Fibroblast of skin of abdomen (primary cell): Measurements from ENCODE around the gene LRIT1. TPM values are rescaled to one million over a fixed set of nuclear protein-coding genes. Genes with fewer than 3 reads are reported as not detected.
A peak's percentile ranks its signal among the peaks of the same experiment; 100 is the strongest.
"Not testable (repeated sequence)": the region's sequence is repeated elsewhere in the genome, so short reads cannot be mapped to it uniquely, and the experiment has no call there.

Experiments used
- DNase-seq: peaks from one replicate; pipeline ENCODE4 v3.0.0-alpha.2; 2013
- polyA plus RNA-seq, 2 experiments: library from polyadenylated mRNA; unstranded; fragments of 120-200 nt; gene quantifications; one replicate each; pipeline ENCODE4 v1.2.1, GENCODE V29; 2013; ENCODE audit not compliant: insufficient read length in 2 of 2

The LRIT1 gene
- polyA plus RNA-seq (2013, experiment 1 of 2; ENCODE audit: insufficient read length), result not detected
- polyA plus RNA-seq (2013, experiment 2 of 2; ENCODE audit: insufficient read length), result not detected

DNA sequence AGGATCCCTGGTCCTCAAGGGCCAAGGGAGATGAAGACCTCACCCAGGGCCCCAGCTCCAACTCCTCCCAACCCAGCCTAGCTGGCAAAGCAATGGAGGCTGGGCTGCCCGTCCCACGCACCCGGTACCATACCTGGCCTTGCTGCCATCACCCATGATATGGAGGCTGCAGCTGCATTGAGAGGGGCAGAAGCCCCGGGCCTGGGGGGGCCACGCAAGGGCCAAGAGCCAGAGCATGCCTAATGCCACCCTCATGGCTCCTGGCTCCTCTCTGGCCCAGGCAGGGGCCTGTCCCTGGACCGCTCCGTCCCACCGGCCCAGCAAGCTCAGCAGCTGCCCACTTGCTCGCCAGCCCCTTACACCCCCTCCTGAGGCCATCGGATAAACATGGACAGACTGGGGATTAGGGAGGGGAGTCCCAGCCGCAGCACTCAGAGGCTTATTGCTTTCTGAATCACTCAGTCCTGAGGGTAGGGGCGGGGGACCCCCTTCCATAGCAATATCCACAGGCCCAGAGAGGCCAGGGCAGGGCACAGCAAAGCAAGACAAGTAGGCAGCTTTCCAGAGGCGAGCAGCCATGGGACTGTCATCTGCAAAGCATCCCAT lies at the start of gene LRIT1:
LRIT1 (minus strand) TSS at position 362 of the 606 bp plus-strand sequence; CDS start at position 255, 107 bp downstream.
- no peak for DNase-seq

GRCh38 chr10:84290235-84290634 lies 48.9 kb upstream of the LRIT1 start:
- DNase-seq, result no peak

GRCh38 chr10:84289521-84290200 lies 48.3 kb upstream of the LRIT1 start:
- DNase-seq, result no peak

DNA sequence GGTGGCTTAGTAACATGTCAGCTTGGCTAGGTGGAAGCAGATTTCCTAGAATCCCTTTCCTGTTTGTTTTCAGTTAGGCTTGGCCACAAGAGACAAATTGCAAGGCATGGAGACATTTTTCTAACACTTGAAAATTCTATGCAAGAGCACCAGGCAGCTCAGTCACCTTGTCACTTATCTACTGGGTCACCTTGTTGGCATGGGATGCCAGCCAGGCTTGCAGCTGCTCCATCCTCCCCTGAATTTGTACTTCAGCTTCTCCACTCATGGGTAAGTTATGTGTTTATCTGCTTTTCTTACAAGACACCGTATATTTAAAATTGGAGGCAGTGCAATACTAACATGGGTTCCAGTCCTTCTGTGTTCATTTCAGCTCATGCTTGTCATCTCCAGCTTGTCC lies 46.8 kb upstream of the LRIT1 start:
- no peak for DNase-seq

- no peak for DNase-seq
Observed at GRCh38 chr10:84286695-84287094, 45.3 kb upstream of the LRIT1 start.

- not testable (repeated sequence) for DNase-seq
Observed at GRCh38 chr10:84279876-84280475, 38.6 kb upstream of the LRIT1 start.

DNA sequence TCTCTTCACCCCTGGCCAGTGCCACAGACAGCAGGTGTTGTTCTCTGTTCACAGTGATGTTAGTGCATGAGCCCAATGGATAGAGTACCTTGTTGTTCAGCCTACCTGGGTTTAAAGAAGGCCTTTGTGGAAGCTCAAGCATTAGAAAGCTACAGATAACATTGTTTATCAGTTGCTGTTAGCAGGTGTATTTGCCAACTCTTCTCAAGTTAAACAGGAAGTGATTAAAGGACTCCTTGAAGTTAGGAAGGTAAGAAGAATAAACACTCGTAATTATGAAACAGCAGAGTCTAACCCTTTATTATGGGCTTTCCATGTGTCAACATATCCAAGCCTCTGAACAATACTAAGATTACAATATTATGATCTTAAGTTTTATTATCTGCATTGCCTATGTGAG lies 29.4 kb upstream of the LRIT1 start:
- DNase-seq, result no peak

DNA sequence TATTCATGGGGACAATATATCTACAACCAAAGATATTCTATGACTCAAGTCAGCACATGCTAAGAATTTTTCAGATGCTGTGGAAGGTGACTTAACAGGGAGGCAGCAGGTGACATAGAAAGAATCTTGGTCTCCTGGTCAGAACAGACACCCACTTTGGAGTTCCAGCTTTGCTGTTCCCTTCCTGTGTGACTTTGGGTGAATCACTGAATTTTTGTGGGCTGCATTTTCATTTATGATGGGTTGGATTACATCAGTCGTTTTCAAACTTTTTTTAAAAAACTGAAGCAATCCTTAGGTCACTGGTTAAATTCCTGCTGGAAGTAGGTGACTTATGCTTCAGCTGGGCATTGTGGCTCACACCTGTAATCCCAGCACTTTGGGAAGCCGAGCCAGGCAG lies 28.4 kb upstream of the LRIT1 start:
- peak; percentile 85 for DNase-seq

DNA sequence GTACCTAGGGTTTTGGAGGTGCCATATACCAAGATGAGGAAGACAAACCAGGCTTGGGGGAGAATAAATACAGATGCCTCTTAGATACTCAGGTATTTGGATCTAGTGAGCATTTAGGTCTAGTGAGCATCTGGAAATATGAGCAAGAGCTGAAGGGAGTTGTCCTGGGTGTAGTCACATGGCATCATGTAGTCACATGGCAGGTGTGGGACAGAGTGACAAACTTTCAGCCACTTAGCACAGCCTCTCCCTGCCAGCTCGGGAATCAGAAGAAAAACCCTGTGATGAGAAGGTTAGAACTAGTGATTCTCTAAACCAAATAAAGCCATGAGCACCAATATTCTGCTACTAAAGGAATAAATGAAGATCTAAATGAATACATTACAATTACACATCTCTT lies 27.8 kb upstream of the LRIT1 start:
- no peak for DNase-seq

- DNase-seq, result peak; percentile 28
Observed at GRCh38 chr10:84267503-84268126, 26.3 kb upstream of the LRIT1 start.

- DNase-seq, result no peak
Observed at GRCh38 chr10:84265418-84265817, 24.1 kb upstream of the LRIT1 start.

- peak; percentile 48 for DNase-seq
Observed at GRCh38 chr10:84264611-84265141, 23.3 kb upstream of the LRIT1 start.

- DNase-seq, result no peak
Observed at GRCh38 chr10:84263716-84264115, 22.4 kb upstream of the LRIT1 start.

DNA sequence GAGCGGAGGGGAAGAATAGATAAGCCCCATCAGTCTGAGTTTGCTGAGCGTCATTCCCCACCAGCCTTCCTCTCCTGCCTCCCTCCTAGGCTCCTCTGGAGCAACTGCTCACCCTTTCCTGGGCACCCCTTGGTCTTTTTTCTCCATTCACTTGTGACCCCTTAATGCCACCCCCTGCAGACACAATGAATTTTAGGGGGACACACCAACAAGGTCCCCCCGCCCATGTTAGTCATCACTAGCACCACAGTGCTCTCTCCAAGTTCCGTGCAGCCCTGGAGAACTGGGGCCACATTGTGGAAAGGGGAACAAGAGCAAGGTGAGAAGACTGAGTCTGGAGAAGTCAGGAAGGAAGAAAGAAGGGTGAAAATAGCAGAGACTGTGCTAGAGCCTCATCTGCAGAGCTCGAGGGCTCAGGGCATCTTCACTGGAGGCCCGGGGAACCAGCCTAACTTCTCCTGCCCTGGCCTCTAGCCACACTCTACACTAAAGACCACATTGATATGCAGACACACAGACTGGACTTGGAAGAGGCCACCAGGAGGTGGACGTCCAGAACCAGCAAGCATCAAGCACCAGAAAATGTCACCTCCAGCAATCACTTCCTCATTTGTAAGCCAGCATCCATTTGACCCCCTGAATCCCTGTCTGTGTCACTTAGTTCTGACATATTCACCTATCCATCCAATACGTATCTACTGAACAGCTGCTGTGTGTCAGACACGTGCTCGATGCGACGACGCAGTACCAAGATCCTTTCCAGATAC lies 21.0 kb upstream of the LRIT1 start:
- DNase-seq, result no peak

GRCh38 chr10:84261236-84261915 lies 20.0 kb upstream of the LRIT1 start:
- DNase-seq, result no peak

GRCh38 chr10:84258034-84258695 lies 16.8 kb upstream of the LRIT1 start:
- DNase-seq, result no peak

DNA sequence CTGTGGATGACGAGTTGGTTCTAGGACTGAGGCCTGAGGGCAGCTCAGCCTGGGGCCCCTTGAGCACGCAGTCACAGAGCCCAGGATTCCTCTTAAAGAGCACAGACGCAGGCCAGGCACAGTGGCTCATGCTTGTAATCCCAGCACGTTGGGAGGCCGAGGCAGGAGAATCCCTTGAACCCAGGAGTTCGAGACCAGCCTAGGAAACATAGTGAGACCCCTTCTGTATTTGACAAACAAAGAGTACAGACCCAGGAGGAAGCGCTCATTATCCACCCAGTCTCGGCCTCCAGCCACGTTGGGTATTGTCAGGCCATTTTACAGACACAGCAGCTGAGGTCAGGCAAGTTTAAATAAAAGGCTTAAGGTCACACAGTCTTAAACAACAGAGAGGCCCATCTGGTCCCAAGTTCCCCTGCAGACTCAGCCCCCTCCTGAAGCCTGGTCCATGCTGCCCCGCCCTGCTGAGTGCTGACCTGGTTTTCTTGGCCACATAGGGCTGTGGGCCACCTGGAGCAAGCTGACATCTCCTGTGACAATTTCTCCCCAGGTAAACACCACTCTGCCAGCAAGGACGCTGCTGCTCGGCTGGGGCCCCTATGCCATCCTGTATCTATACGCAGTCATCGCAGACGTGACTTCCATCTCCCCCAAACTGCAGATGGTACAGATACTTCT lies 16.1 kb upstream of the LRIT1 start:
- no peak for DNase-seq

DNA sequence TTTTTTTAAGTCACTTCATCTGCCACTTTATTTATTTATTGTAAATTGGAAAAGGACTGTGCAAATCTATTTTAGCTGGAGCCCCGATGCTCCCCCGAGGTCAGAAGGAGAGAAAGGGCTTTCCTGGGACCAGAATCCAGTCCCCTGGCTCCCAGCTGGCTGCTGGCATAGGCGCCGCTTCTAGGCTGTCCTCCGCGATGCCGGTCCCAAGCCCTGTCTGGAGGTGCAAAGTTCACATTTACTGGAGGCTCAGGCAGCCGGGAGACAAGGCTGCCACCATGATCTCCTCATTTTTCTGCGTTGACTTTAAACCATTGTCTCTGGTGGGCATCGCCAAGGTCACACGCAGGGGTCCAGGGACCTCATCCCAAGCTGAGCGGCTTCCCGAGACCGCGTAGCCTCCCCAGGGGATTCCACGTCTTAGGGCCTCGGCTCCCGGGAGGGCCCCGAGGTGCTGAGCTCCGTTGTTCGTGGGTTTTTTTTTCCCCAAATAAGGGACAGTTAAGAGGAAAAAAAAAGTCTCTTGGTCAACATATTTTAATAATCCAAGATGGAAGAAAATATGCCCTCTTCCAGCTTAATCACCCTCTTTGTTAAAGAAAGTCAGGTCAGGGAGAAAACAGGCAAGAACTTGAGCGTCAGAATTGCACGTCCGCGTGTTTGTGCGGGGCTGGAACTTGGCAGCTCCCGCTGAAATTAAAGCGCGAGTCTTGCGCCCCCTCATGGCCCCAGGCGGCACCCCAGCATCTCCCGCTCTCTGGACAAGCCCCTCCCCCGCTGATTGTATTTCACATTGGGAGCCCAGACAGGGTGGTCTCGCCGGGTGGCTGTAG lies 15.4 kb upstream of the LRIT1 start:
- peak; percentile 18 for DNase-seq
